ENCODE results near the gene MARVELD1. TPM values are rescaled to one million over a fixed set of nuclear protein-coding genes. Genes with fewer than 3 reads are reported as not detected.

Gene MARVELD1
- total RNA-seq, 1 experiment from 2014 or later = 53.1 TPM

GRCh38 chr10:97723001-97723400 lies 9.5 kb downstream of the MARVELD1 start:
- Histone ChIP-seq H3K9me3 (ENCODE audit: control insufficient read depth, insufficient read depth, low read depth, low read length) (no peaks in the 10 kb centered on the region), H3K4me1 (ENCODE audit: control insufficient read depth, insufficient read depth, low read length) (peaks cover 2% of the 10 kb centered on the region), H3K36me3 (ENCODE audit: control insufficient read depth, insufficient read depth, low read length) (no peaks in the 10 kb centered on the region), H3K4me3 (ENCODE audit: low read depth in 2 of 2, low read length in 2 of 2) (no peak overlapping the region), H3K27me3 (ENCODE audit: control insufficient read depth, insufficient read depth, low read length) (no peaks in the 10 kb centered on the region), H3K27ac (ENCODE audit: low read length) (no peak overlapping the region)
- POLR2A ChIA-PET = interaction anchor here (0.7 kb wide), 1 partner anchor 11 kb away, joined by 3 read pairs; no protein-coding TSS in a partner anchor
- TF ChIP-seq REST (IDR thresholded peaks at IDR 0.05; ENCODE audit: insufficient read depth in 1 of 2, low read depth in 2 of 2, low read length in 1 of 2) = no peak
- TF ChIP-seq, protein P1, sequence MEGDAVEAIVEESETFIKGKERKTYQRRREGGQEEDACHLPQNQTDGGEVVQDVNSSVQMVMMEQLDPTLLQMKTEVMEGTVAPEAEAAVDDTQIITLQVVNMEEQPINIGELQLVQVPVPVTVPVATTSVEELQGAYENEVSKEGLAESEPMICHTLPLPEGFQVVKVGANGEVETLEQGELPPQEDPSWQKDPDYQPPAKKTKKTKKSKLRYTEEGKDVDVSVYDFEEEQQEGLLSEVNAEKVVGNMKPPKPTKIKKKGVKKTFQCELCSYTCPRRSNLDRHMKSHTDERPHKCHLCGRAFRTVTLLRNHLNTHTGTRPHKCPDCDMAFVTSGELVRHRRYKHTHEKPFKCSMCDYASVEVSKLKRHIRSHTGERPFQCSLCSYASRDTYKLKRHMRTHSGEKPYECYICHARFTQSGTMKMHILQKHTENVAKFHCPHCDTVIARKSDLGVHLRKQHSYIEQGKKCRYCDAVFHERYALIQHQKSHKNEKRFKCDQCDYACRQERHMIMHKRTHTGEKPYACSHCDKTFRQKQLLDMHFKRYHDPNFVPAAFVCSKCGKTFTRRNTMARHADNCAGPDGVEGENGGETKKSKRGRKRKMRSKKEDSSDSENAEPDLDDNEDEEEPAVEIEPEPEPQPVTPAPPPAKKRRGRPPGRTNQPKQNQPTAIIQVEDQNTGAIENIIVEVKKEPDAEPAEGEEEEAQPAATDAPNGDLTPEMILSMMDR (IDR thresholded peaks at IDR 0.05) = no peak
- no peak for TF ChIP-seq TCF7L2 (IDR thresholded peaks at IDR 0.05; ENCODE audit: low read depth, low read length)
- no peak for TF ChIP-seq SIN3A (IDR thresholded peaks at IDR 0.05; ENCODE audit: borderline replicate concordance, insufficient read depth, low read depth, low read length)
- TF ChIP-seq POLR2AphosphoS5 (IDR thresholded peaks at IDR 0.05; ENCODE audit: low read depth, low read length) = no peak
- ATAC-seq (peak; percentile 54; the same call in 1 of the 2 replicates), DNase-seq (ENCODE audit: low read depth, low spot score) (no peak)
- intact Hi-C loops (cut with micrococcal nuclease; ENCODE audit: unreplicated experiment) (no loop called here), in situ Hi-C loops (cut with HindIII; ENCODE audit: low pct_unique_long_range_greater_than_20kb, low sequenced_read_pairs) (no loop called here)
- no TSS peak for BruUV-seq (replicated peaks)
- CTCF ChIA-PET = interaction anchor here (1.2 kb wide), 1 partner anchor 22 kb away, joined by 6 read pairs; no protein-coding TSS in a partner anchor

- no peaks in the 10 kb centered on the region for H3K36me3 ChIP-seq (ENCODE audit: control insufficient read depth, insufficient read depth, low read length)
- TF ChIP-seq SIN3A (IDR thresholded peaks at IDR 0.05; ENCODE audit: borderline replicate concordance, insufficient read depth, low read depth, low read length) (no peak), REST (IDR thresholded peaks at IDR 0.05; ENCODE audit: insufficient read depth in 1 of 2, low read depth in 2 of 2, low read length in 1 of 2) (no peak), POLR2AphosphoS5 (IDR thresholded peaks at IDR 0.05; ENCODE audit: low read depth, low read length) (no peak), TCF7L2 (IDR thresholded peaks at IDR 0.05; ENCODE audit: low read depth, low read length) (no peak)
- TF ChIP-seq, protein P1 (IDR thresholded peaks at IDR 0.05) = no peak
- no peaks in the 10 kb centered on the region for H3K4me1 ChIP-seq (ENCODE audit: control insufficient read depth, insufficient read depth, low read length)
- BruUV-seq (replicated peaks) = no TSS peak
- ATAC-seq (no peak), DNase-seq (ENCODE audit: low read depth, low spot score) (no peak)
- in situ Hi-C loops (cut with HindIII; ENCODE audit: low pct_unique_long_range_greater_than_20kb, low sequenced_read_pairs) (no loop called here), intact Hi-C loops (cut with micrococcal nuclease; ENCODE audit: unreplicated experiment) (no loop called here)
- H3K9me3 ChIP-seq (ENCODE audit: control insufficient read depth, insufficient read depth, low read depth, low read length) = no peaks in the 10 kb centered on the region
- no peaks in the 10 kb centered on the region for H3K27me3 ChIP-seq (ENCODE audit: control insufficient read depth, insufficient read depth, low read length)
- no peak overlapping the region for H3K4me3 ChIP-seq (ENCODE audit: low read depth in 2 of 2, low read length in 2 of 2)
- no peak overlapping the region for H3K27ac ChIP-seq (ENCODE audit: low read length)
- ChIA-PET POLR2A (interaction anchor here (0.5 to 1.0 kb wide), 2 partner anchors 12 to 40 kb away, joined by 3 to 13 read pairs; no protein-coding TSS in a partner anchor), CTCF (interaction anchor here (0.5 to 0.6 kb wide), 2 partner anchors 15 to 267 kb away, joined by 3 to 10 read pairs; no protein-coding TSS in a partner anchor)
Observed at GRCh38 chr10:97724341-97724941, 10.9 kb downstream of the MARVELD1 start.

Data from Panc1 (cell line).